ENCODE measurements around the gene TMTC4. TPM values are rescaled to one million over a fixed set of nuclear protein-coding genes. Genes with fewer than 3 reads are reported as not detected.
"Not testable (repeated sequence)": the region's sequence is repeated elsewhere in the genome, so short reads cannot be mapped to it uniquely, and the experiment has no call there.

TMTC4 gene
- total RNA-seq, 4 donors from 2014 or later, result 6.5 to 10.6 (median 7.7) TPM

DNA sequence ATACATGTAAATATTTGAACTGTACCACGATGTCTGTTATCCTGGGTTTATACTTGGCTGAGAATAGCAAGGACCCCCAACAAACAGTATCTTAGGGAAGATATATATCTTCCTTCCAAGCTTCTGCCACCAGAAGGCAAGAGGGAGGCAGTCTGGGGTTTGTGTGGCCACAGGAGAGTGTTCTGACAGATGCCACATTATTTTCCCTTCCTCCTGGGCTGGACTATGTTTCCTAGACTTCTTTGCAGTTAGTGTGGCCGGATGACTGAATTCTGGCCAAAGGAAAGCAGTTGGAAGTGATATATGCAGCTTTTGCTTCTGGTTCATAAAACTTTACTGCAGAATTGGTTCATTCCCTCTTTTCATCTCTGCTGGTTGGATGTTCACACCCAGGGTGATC, 39.9 kb upstream of the TMTC4 start:
- H3K27ac ChIP-seq, result no peak overlapping the region
- H3K4me1 ChIP-seq, result no peaks in the 10 kb centered on the region
- DNase-seq (no peak), ATAC-seq (no peak)
- TF ChIP-seq CTCF (IDR thresholded peaks at IDR 0.05 in 4 of 5, conservative IDR thresholded peaks at IDR 0.05 in 1 of 5), result no peak
- TF ChIP-seq POLR2A (IDR thresholded peaks at IDR 0.05), result no peak
- peaks cover 0 to 2% (median 0%) of the 10 kb centered on the region in 3 donors for H3K27me3 ChIP-seq
- no peak overlapping the region for H3K4me3 ChIP-seq
- no peaks in the 10 kb centered on the region for H3K9me3 ChIP-seq
- H3K36me3 ChIP-seq, result no peaks in the 10 kb centered on the region
- intact Hi-C loops (cut with DNase I; ENCODE audit: low total_unique reads), result no loop called here
- in situ Hi-C loops (cut with MboI; ENCODE audit: low sequenced_read_pairs in 4 of 4), result no loop called here

- Histone ChIP-seq H3K27me3 (no peaks in the 10 kb centered on the region), H3K36me3 (no peaks in the 10 kb centered on the region), H3K4me1 (no peaks in the 10 kb centered on the region), H3K27ac (no peak overlapping the region), H3K9me3 (no peaks in the 10 kb centered on the region), H3K4me3 (no peak overlapping the region)
- in situ Hi-C loops (cut with MboI; ENCODE audit: low sequenced_read_pairs in 4 of 4) (no loop called here), intact Hi-C loops (cut with DNase I; ENCODE audit: low total_unique reads) (no loop called here)
- DNase-seq (no peak), ATAC-seq (no peak)
- TF ChIP-seq CTCF (IDR thresholded peaks at IDR 0.05 in 4 of 5, conservative IDR thresholded peaks at IDR 0.05 in 1 of 5) (no peak), POLR2A (IDR thresholded peaks at IDR 0.05) (no peak)
These were observed 35.6 kb upstream of the TMTC4 start for GRCh38 chr13:100710176-100710575.

DNA sequence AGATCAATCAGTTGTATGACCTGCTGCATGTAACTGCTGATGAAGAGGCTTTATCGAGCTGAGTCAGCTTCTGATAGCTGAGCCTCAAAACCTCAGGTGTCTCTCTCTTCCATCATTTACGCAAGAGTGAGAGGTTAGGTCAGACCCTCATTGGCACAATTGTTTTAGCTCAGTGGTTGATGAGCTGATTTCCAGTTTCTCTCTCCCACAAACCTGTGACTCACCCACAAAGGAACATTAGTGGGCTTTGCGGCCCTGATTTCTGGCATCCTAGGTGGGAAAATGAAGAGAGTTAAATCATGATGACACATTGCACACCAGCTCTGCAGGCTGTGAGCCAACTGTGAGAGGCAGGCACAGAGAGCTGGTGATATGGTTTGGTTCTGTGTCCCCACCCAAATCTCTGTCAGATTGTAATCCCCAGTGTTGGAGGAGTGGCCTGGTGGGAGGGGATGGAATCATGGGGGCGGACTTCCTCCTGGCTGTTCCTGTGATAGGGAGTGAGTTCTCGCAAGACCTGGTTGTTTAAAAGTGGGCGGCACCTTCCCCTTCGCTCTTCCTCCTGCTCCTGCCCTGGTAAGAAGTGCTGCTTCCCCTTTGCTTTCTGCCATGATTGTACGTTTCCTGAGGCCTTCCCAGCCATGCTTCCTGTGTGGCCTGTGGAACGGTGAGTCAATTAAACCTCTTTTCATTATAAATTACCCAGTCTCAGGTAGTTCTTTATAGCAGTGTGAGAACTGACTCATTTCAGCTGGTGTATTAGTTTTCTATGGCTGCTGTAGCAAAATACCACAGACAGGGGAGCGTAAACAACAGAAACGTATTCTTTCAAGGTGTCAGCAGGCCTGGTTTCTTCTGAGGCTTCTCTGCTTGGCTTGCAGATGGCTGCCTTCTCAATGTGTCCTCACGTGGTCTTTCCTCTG, 33.5 kb upstream of the TMTC4 start:
- Histone ChIP-seq H3K27me3 (no peaks in the 10 kb centered on the region), H3K9me3 (no peaks in the 10 kb centered on the region), H3K36me3 (no peaks in the 10 kb centered on the region), H3K27ac (no peak overlapping the region), H3K4me1 (no peaks in the 10 kb centered on the region), H3K4me3 (no peak overlapping the region)
- in situ Hi-C loops (cut with MboI; ENCODE audit: low sequenced_read_pairs in 4 of 4) (no loop called here), intact Hi-C loops (cut with DNase I; ENCODE audit: low total_unique reads) (no loop called here)
- no peak for DNase-seq
- no peak for ATAC-seq
- TF ChIP-seq CTCF (IDR thresholded peaks at IDR 0.05 in 4 of 5, conservative IDR thresholded peaks at IDR 0.05 in 1 of 5) (no peak), POLR2A (IDR thresholded peaks at IDR 0.05) (no peak)

- intact Hi-C loops (cut with DNase I; ENCODE audit: low total_unique reads); H3K27ac ChIP-seq; ATAC-seq; H3K4me1 ChIP-seq; H3K4me3 ChIP-seq; DNase-seq; H3K36me3 ChIP-seq; H3K27me3 ChIP-seq; in situ Hi-C loops (cut with MboI; ENCODE audit: low sequenced_read_pairs in 4 of 4); H3K9me3 ChIP-seq: not testable (repeated sequence)
These were observed 23.7 kb upstream of the TMTC4 start for GRCh38 chr13:100698331-100698730.

DNA sequence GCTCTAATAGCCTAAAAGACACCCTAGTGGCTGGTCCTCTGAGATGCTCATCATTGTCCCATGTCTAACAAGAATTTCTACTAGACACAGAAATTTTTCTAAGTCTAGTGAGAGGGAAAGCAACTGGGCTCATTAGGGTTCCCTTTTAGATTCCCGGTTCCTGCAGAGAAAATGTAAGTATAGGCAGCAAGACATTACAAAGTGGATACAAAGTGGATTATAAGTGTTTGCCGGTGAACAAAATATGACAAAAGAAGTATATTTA, 20.8 kb upstream of the TMTC4 start:
- H3K27me3 ChIP-seq, result no peaks in the 10 kb centered on the region
- H3K27ac ChIP-seq, result no peak overlapping the region
- no peaks in the 10 kb centered on the region for H3K36me3 ChIP-seq
- no peak for DNase-seq
- H3K4me3 ChIP-seq, result no peak overlapping the region
- TF ChIP-seq POLR2A (IDR thresholded peaks at IDR 0.05) (no peak), CTCF (IDR thresholded peaks at IDR 0.05 in 4 of 5, conservative IDR thresholded peaks at IDR 0.05 in 1 of 5) (no peak)
- ATAC-seq, result no peak
- intact Hi-C loops (cut with DNase I; ENCODE audit: low total_unique reads), result no loop called here
- no peaks in the 10 kb centered on the region for H3K9me3 ChIP-seq
- H3K4me1 ChIP-seq, result no peaks in the 10 kb centered on the region
- in situ Hi-C loops (cut with MboI; ENCODE audit: low sequenced_read_pairs in 4 of 4), result no loop called here

Measured in gastrocnemius medialis (tissue), 4 donors.